HepG2 (cell line): Measurements from ENCODE around the gene LDLRAD4. TPM values are rescaled to one million over a fixed set of nuclear protein-coding genes. Genes with fewer than 3 reads are reported as not detected.

ENCODE experiments used
- ESRRA ChIP-seq: sonication (generic); formaldehyde crosslinking; IDR thresholded peaks from 2 replicates; pipeline ENCODE4 v1.5.1; 2020; ENCODE audit warnings: mild to moderate bottlenecking, low read depth, missing genetic modification reagents
- HNF4A ChIP-seq: sonication (generic); formaldehyde crosslinking; IDR thresholded peaks from 2 replicates; pipeline ENCODE4 v1.4.0; 2020; ENCODE audit warnings: missing genetic modification reagents
- JARID2 ChIP-seq: sonication (generic); formaldehyde crosslinking; IDR thresholded peaks from 2 replicates; pipeline ENCODE4 v1.8.1; 2023; ENCODE audit warnings: missing genetic modification reagents, inconsistent platforms; ENCODE audit not compliant: insufficient replicate concordance
- MIXL1 ChIP-seq: IDR thresholded peaks from 2 replicates; pipeline ENCODE4 v1.6.1; 2016
- NCOA1 ChIP-seq: sonication (generic); formaldehyde crosslinking; IDR thresholded peaks from 2 replicates; pipeline ENCODE4 v1.9.0; 2021; ENCODE audit warnings: missing genetic modification reagents
- PLRG1 ChIP-seq: fragments of 450-650 bp; conservative IDR thresholded peaks from 2 replicates; pipeline ENCODE4 v1.6.1; 2016
- REXO4 ChIP-seq: sonication (generic); formaldehyde crosslinking; IDR thresholded peaks from 2 replicates; pipeline ENCODE4 v1.8.0; 2022; ENCODE audit warnings: missing genetic modification reagents, mild to moderate bottlenecking, borderline replicate concordance
- RNF2 ChIP-seq: fragments of 450-650 bp; conservative IDR thresholded peaks from 2 replicates; pipeline ENCODE4 v1.6.1; 2016; ENCODE audit warnings: low read depth
- SETDB1 ChIP-seq: sonication (generic); formaldehyde crosslinking; IDR thresholded peaks from 2 replicates; pipeline ENCODE4 v1.5.1; 2020; ENCODE audit warnings: missing genetic modification reagents, mild to moderate bottlenecking, borderline replicate concordance
- SMAD9 ChIP-seq: sonication (generic); formaldehyde crosslinking; IDR thresholded peaks from 2 replicates; pipeline ENCODE4 v1.5.1; 2020; ENCODE audit warnings: mild to moderate bottlenecking, missing genetic modification reagents
- SMARCC2 ChIP-seq: fragments of 450-650 bp; IDR thresholded peaks from 2 replicates; pipeline ENCODE4 v1.6.1; 2017; ENCODE audit warnings: antibody characterized with exemption, mild to moderate bottlenecking
- SP4 ChIP-seq: sonication (generic); formaldehyde crosslinking; IDR thresholded peaks from 2 replicates; pipeline ENCODE4 v1.8.1; 2023; ENCODE audit warnings: mild to moderate bottlenecking, missing genetic modification reagents
- ZKSCAN1 ChIP-seq: fragments of 150-350 bp; IDR thresholded peaks from 2 replicates; pipeline ENCODE4 v1.6.1; 2014; ENCODE audit warnings: low read length
- ZNF292 ChIP-seq: sonication (generic); formaldehyde crosslinking; IDR thresholded peaks from 2 replicates; pipeline ENCODE4 v1.8.1; 2022; ENCODE audit warnings: mild to moderate bottlenecking, low read depth, missing genetic modification reagents, borderline replicate concordance
- ZNF468 ChIP-seq: sonication (generic); formaldehyde crosslinking; IDR thresholded peaks from 2 replicates; pipeline ENCODE4 v1.8.0; 2022; ENCODE audit warnings: mild to moderate bottlenecking, moderate library complexity, missing genetic modification reagents
- ZNF510 ChIP-seq: sonication (generic); formaldehyde crosslinking; IDR thresholded peaks from 2 replicates; pipeline ENCODE4 v1.4.0; 2020; ENCODE audit warnings: low read depth, mild to moderate bottlenecking, missing genetic modification reagents
- ZNF572 ChIP-seq: sonication (generic); formaldehyde crosslinking; IDR thresholded peaks from 2 replicates; pipeline ENCODE4 v1.5.1; 2020; ENCODE audit warnings: mild to moderate bottlenecking, missing genetic modification reagents
- ZNF644 ChIP-seq: IDR thresholded peaks from 2 replicates; pipeline ENCODE4 v1.6.1; 2016; ENCODE audit warnings: low read depth
- polyA plus RNA-seq, 8 experiments: library from polyadenylated mRNA; depleted of rRNA in 3 of 8; stranded (reverse) in 7 of 8; unstranded in 1 of 8; fragments of >200 nt; fragmentation: Illumina TruSeq in 4 of 8; extraction: Trizol in 4 of 8; gene quantifications; 2 replicates each; pipeline versions ENCODE4 v1.2.1 to v1.2.3, GENCODE V29; 2011 to 2016; ENCODE audit warnings: low read depth in 4 of 8, missing spikeins in 1 of 8, mixed read lengths in 1 of 8; ENCODE audit not compliant: insufficient read depth in 1 of 8
- total RNA-seq, 5 experiments: library from RNA; depleted of rRNA; stranded (reverse); fragments of >200 nt; fragmentation: Illumina TruSeq; extraction: Trizol; gene quantifications; 2 replicates each; pipeline ENCODE4 v1.2.3, GENCODE V29; 2016; ENCODE audit warnings: low read depth in 1 of 5
- TF ChIP-seq, protein P1 (sequence below): sonication (generic); formaldehyde crosslinking; IDR thresholded peaks from 2 replicates; pipeline ENCODE4 v1.4.0; 2020; ENCODE audit warnings: mild to moderate bottlenecking, missing genetic modification reagents, borderline replicate concordance
- TF ChIP-seq, protein P2 (sequence below): sonication (generic); formaldehyde crosslinking; IDR thresholded peaks from 2 replicates; pipeline ENCODE4 v1.4.0; 2020; ENCODE audit warnings: missing genetic modification reagents, borderline replicate concordance
- TF ChIP-seq, protein P3 (sequence below): sonication (generic); formaldehyde crosslinking; IDR thresholded peaks from 2 replicates; pipeline ENCODE4 v1.8.0; 2022; ENCODE audit warnings: mild to moderate bottlenecking, missing genetic modification reagents, moderate library complexity
- TF ChIP-seq, protein P4 (sequence below): IDR thresholded peaks from 2 replicates; pipeline ENCODE4 v1.6.1; 2016; ENCODE audit warnings: missing compliant biosample characterization, missing genetic modification reagents, borderline replicate concordance
- TF ChIP-seq, protein P5 (sequence below): sonication (generic); formaldehyde crosslinking; IDR thresholded peaks from 2 replicates; pipeline ENCODE4 v1.4.0; 2020; ENCODE audit warnings: mild to moderate bottlenecking, missing genetic modification reagents

The LDLRAD4 gene
- total and polyA plus RNA-seq, 2 of the 13 experiments (the other 11 are each of a cell fraction or from before 2014, with no cell fraction given) = 13.6 to 20.9 TPM

DNA sequence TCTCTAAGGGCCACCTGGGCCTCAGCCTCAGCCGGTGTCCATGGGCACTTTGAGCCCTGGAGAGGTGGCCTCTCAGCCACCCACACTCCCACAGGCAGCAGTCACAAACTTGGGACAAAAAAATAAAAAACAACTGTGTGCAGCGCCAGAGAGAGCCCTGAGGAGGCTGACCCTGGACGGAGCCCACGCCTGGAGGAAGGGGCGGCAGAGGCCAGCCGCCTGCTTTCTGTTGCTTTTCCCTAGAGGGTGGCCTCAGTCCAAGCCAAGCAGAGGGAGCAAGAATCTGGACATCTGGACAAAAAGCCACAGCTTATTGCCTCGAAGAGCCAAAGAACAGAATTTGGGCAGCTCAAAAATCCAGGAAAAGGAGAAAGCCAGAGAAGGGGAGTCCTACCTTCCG lies 43.3 kb upstream of the LDLRAD4 start (continued):
- TF ChIP-seq, protein P1, sequence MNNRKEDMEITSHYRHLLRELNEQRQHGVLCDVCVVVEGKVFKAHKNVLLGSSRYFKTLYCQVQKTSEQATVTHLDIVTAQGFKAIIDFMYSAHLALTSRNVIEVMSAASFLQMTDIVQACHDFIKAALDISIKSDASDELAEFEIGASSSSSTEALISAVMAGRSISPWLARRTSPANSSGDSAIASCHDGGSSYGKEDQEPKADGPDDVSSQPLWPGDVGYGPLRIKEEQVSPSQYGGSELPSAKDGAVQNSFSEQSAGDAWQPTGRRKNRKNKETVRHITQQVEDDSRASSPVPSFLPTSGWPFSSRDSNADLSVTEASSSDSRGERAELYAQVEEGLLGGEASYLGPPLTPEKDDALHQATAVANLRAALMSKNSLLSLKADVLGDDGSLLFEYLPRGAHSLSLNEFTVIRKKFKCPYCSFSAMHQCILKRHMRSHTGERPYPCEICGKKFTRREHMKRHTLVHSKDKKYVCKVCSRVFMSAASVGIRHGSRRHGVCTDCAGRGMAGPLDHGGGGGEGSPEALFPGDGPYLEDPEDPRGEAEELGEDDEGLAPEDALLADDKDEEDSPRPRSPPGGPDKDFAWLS (CRISPR knock-in tag) = no peak
- TF ChIP-seq, protein P2, sequence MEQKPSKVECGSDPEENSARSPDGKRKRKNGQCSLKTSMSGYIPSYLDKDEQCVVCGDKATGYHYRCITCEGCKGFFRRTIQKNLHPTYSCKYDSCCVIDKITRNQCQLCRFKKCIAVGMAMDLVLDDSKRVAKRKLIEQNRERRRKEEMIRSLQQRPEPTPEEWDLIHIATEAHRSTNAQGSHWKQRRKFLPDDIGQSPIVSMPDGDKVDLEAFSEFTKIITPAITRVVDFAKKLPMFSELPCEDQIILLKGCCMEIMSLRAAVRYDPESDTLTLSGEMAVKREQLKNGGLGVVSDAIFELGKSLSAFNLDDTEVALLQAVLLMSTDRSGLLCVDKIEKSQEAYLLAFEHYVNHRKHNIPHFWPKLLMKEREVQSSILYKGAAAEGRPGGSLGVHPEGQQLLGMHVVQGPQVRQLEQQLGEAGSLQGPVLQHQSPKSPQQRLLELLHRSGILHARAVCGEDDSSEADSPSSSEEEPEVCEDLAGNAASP (CRISPR knock-in tag) = no peak
- TF ChIP-seq RNF2 (no peak), SMAD9 (CRISPR knock-in tag) (no peak), SP4 (CRISPR knock-in tag) (no peak), NCOA1 (CRISPR knock-in tag) (0 out of 2 replicates have a peak, but pooled peaks have one; percentile 42), ZNF644 (no peak), ZNF572 (CRISPR knock-in tag) (no peak), REXO4 (CRISPR knock-in tag) (no peak), MIXL1 (CRISPR knock-in tag) (no peak), PLRG1 (no peak), SMARCC2 (no peak), ZNF510 (no peak), HNF4A (CRISPR knock-in tag) (0 out of 2 replicates have a peak, but pooled peaks have one; percentile 26), ZKSCAN1 (no peak), SETDB1 (CRISPR knock-in tag) (no peak), JARID2 (CRISPR knock-in tag) (no peak), ZNF468 (CRISPR knock-in tag) (no peak), ESRRA (CRISPR knock-in tag) (0 out of 2 replicates have a peak, but pooled peaks have one; percentile 8), ZNF292 (CRISPR knock-in tag) (0 out of 2 replicates have a peak, but pooled peaks have one; percentile 41)
- TF ChIP-seq, protein P3, sequence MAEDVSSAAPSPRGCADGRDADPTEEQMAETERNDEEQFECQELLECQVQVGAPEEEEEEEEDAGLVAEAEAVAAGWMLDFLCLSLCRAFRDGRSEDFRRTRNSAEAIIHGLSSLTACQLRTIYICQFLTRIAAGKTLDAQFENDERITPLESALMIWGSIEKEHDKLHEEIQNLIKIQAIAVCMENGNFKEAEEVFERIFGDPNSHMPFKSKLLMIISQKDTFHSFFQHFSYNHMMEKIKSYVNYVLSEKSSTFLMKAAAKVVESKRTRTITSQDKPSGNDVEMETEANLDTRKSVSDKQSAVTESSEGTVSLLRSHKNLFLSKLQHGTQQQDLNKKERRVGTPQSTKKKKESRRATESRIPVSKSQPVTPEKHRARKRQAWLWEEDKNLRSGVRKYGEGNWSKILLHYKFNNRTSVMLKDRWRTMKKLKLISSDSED = no peak
- TF ChIP-seq, protein P4, sequence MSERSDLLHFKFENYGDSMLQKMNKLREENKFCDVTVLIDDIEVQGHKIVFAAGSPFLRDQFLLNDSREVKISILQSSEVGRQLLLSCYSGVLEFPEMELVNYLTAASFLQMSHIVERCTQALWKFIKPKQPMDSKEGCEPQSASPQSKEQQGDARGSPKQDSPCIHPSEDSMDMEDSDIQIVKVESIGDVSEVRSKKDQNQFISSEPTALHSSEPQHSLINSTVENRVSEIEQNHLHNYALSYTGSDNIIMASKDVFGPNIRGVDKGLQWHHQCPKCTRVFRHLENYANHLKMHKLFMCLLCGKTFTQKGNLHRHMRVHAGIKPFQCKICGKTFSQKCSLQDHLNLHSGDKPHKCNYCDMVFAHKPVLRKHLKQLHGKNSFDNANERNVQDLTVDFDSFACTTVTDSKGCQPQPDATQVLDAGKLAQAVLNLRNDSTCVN = 0 out of 2 replicates have a peak, but pooled peaks have one; percentile 8
- TF ChIP-seq, protein P5, sequence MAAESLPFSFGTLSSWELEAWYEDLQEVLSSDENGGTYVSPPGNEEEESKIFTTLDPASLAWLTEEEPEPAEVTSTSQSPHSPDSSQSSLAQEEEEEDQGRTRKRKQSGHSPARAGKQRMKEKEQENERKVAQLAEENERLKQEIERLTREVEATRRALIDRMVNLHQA (CRISPR knock-in tag) = no peak
